K562 (cell line): ENCODE results near the gene PRPF6. TPM values are rescaled to one million over a fixed set of nuclear protein-coding genes. Genes with fewer than 3 reads are reported as not detected.

Experiments used
- ARID2 ChIP-seq: fragments of 450-650 bp; IDR thresholded peaks from 2 replicates; pipeline ENCODE4 v1.6.1; 2017; ENCODE audit warnings: antibody characterized with exemption, mild to moderate bottlenecking
- CREM ChIP-seq: IDR thresholded peaks from 2 replicates; pipeline ENCODE4 v1.6.1; 2014; ENCODE audit warnings: antibody characterized with exemption, low read depth
- CXXC5 ChIP-seq: fragments of 250-450 bp; sonication (Bioruptor Pico); IDR thresholded peaks from 2 replicates; pipeline ENCODE4 v1.8.0; 2022; ENCODE audit warnings: inconsistent platforms, mild to moderate bottlenecking, moderate library complexity
- DACH1 ChIP-seq: fragments of 450-650 bp; IDR thresholded peaks from 2 replicates; pipeline ENCODE4 v1.6.1; 2018; ENCODE audit not compliant: partially characterized antibody
- L3MBTL2 ChIP-seq: fragments of 450-650 bp; IDR thresholded peaks from 2 replicates; pipeline ENCODE4 v1.6.1; 2016; ENCODE audit warnings: mild to moderate bottlenecking, moderate library complexity
- LEF1 ChIP-seq: fragments of 450-650 bp; IDR thresholded peaks from 2 replicates; pipeline ENCODE4 v1.6.1; 2016; ENCODE audit warnings: mild to moderate bottlenecking
- MTA3 ChIP-seq: fragments of 450-650 bp; formaldehyde crosslinking; IDR thresholded peaks from 2 replicates; pipeline ENCODE4 v1.6.1; 2017; ENCODE audit warnings: mild to moderate bottlenecking, borderline replicate concordance
- NFRKB ChIP-seq: fragments of 450-650 bp; IDR thresholded peaks from 2 replicates; pipeline ENCODE4 v1.6.1; 2016; ENCODE audit warnings: low read depth
- PHF20 ChIP-seq: fragments of 450-650 bp; IDR thresholded peaks from 2 replicates; pipeline ENCODE4 v1.6.1; 2018; ENCODE audit not compliant: partially characterized antibody
- PPARD ChIP-seq: fragments of 250-450 bp; sonication (Bioruptor Pico); IDR thresholded peaks from 2 replicates; pipeline ENCODE4 v1.8.0; 2022; ENCODE audit warnings: inconsistent platforms, mild to moderate bottlenecking, moderate library complexity
- TAF1 ChIP-seq: IDR thresholded peaks from 2 replicates; pipeline ENCODE4 v1.6.1; 2011; ENCODE audit warnings: mild to moderate bottlenecking, low read length, moderate library complexity; ENCODE audit not compliant: insufficient read depth, control insufficient read depth, severe bottlenecking; ENCODE audit errors: extremely low read depth
- TEAD1 ChIP-seq, 2 experiments: fragments of 450-650 bp in 1 of 2; sonication (generic) in 1 of 2; formaldehyde crosslinking; IDR thresholded peaks; 2 replicates each; pipeline versions ENCODE4 v1.4.0 to v1.8.0; 2020 to 2022; ENCODE audit warnings: mild to moderate bottlenecking in 2 of 2, missing genetic modification reagents in 1 of 2
- WHSC1 ChIP-seq: IDR thresholded peaks from one replicate; pipeline ENCODE4 v1.6.1; 2012; ENCODE audit warnings: low read length, control low read depth, inconsistent platforms
- ZNF121 ChIP-seq: sonication (generic); formaldehyde crosslinking; conservative IDR thresholded peaks from 2 replicates; pipeline ENCODE4 v1.8.0; 2022; ENCODE audit warnings: missing genetic modification reagents
- polyA plus RNA-seq, 8 experiments: library from polyadenylated mRNA; depleted of rRNA in 4 of 8; stranded (reverse) in 5 of 8; unstranded in 3 of 8; fragments of >200 nt; fragmentation: Nextera tagmentation in 2 of 8; fragmentation: Illumina TruSeq in 1 of 8; extraction: Ambion mirVana in 2 of 8; extraction: Trizol in 1 of 8; gene quantifications; 2 replicates each; pipeline versions ENCODE4 v1.2.1 to v1.2.3, GENCODE V29; 2011 to 2014; ENCODE audit warnings: inconsistent platforms in 1 of 8, missing spikeins in 1 of 8
- total RNA-seq, 7 experiments: library from RNA; depleted of rRNA in 6 of 7; stranded (reverse); fragments of >200 nt in 6 of 7; fragmentation: Illumina TruSeq in 2 of 7; extraction: Trizol in 2 of 7; gene quantifications; 2 replicates each; pipeline versions ENCODE4 v1.2.1 to v1.2.3, GENCODE V29; 2011 to 2021; ENCODE audit warnings: low replicate concordance in 1 of 7
- TF ChIP-seq, protein P1 (sequence below): fragments of 450-650 bp; formaldehyde crosslinking; IDR thresholded peaks from 2 replicates; pipeline ENCODE4 v1.4.0; 2020; ENCODE audit warnings: mild to moderate bottlenecking, moderate library complexity
- TF ChIP-seq, protein P2 (sequence below): IDR thresholded peaks from 2 replicates; pipeline ENCODE4 v1.6.1; 2016; ENCODE audit warnings: missing genetic modification characterization, missing compliant biosample characterization
- TF ChIP-seq, protein P3 (sequence below), 2 experiments: IDR thresholded peaks; 2 replicates each; pipeline ENCODE4 v1.6.1; 2011; ENCODE audit warnings: borderline replicate concordance in 1 of 2, control low read depth in 1 of 2, low read depth in 1 of 2, low read length in 1 of 2, mild to moderate bottlenecking in 1 of 2, mixed read lengths in 1 of 2, moderate library complexity in 1 of 2; ENCODE audit not compliant: insufficient read depth in 1 of 2, insufficient read length in 1 of 2, poor library complexity in 1 of 2, severe bottlenecking in 1 of 2; ENCODE audit errors: extremely low read depth in 1 of 2
- TF ChIP-seq, protein P4 (sequence below): fragments of 450-650 bp; IDR thresholded peaks from 2 replicates; pipeline ENCODE4 v1.6.1; 2017; ENCODE audit warnings: antibody characterized with exemption, mild to moderate bottlenecking

PRPF6 gene
- total and polyA plus RNA-seq, 9 of the 15 experiments (the other 6 are each of a cell fraction or from before 2014, with no cell fraction given), result 4.2 to 83.2 (median 59.9) TPM

DNA sequence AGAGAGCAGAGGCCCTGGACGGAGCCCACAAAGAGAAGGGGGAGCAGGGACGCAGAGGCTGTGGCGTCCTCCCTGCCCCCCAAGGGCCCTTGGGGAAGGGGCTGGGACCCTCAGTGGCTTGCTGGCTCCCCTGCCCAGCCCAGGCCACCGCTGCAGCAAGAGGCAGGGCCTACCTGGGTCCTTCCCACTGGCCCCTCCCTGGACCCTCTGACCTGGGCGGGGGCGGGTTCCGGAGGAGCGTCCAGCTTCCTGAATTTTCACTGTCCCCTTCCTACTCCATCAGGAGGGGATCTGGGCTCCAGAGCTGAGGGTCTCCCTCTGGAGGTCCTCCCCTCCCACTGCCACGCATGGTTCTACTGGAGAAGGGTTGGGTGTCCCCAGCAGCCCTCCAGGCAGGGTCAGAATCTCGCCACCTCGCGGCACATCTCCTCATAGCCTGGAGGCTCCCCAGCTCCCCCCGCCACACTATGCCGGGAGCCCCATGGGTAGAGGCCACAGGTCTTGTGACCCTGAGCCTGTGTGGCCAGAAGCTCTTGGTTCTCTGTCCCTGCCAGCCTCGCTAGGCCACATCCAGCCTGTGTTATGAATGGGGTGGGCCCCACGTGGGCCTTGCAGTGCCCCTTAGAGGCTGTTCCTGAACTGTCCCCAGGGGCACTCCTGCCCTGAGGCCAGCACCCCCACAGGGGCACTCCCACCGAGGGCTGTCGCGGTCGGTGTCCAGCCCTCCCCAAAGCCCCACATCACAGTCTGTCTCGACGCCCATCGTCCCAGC lies 69.5 kb downstream of the PRPF6 start (continued):
- TF ChIP-seq, protein P1, sequence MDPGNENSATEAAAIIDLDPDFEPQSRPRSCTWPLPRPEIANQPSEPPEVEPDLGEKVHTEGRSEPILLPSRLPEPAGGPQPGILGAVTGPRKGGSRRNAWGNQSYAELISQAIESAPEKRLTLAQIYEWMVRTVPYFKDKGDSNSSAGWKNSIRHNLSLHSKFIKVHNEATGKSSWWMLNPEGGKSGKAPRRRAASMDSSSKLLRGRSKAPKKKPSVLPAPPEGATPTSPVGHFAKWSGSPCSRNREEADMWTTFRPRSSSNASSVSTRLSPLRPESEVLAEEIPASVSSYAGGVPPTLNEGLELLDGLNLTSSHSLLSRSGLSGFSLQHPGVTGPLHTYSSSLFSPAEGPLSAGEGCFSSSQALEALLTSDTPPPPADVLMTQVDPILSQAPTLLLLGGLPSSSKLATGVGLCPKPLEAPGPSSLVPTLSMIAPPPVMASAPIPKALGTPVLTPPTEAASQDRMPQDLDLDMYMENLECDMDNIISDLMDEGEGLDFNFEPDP, result no peak
- TF ChIP-seq PHF20 (peak; percentile 27), TEAD1 (CRISPR knock-in tag; IDR thresholded peaks at IDR 0.05) (no peak), PPARD (CRISPR knock-in tag) (no peak), CREM (0 out of 2 replicates have a peak, but pooled peaks have one; percentile 10), NFRKB (0 out of 2 replicates have a peak, but pooled peaks have one; percentile 19), WHSC1 (no peak), ZNF121 (CRISPR knock-in tag) (no peak), ARID2 (no peak), DACH1 (no peak), L3MBTL2 (peak; percentile 41; the same call in 1 of the 2 replicates), MTA3 (0 out of 2 replicates have a peak, but pooled peaks have one; percentile 58), LEF1 (no peak), TAF1 (peak; percentile 47), CXXC5 (peak; percentile 32)
- TF ChIP-seq, protein P2, sequence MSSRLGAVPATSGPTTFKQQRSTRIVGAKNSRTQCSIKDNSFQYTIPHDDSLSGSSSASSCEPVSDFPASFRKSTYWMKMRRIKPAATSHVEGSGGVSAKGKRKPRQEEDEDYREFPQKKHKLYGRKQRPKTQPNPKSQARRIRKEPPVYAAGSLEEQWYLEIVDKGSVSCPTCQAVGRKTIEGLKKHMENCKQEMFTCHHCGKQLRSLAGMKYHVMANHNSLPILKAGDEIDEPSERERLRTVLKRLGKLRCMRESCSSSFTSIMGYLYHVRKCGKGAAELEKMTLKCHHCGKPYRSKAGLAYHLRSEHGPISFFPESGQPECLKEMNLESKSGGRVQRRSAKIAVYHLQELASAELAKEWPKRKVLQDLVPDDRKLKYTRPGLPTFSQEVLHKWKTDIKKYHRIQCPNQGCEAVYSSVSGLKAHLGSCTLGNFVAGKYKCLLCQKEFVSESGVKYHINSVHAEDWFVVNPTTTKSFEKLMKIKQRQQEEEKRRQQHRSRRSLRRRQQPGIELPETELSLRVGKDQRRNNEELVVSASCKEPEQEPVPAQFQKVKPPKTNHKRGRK (tag), result no peak
- TF ChIP-seq, protein P3, sequence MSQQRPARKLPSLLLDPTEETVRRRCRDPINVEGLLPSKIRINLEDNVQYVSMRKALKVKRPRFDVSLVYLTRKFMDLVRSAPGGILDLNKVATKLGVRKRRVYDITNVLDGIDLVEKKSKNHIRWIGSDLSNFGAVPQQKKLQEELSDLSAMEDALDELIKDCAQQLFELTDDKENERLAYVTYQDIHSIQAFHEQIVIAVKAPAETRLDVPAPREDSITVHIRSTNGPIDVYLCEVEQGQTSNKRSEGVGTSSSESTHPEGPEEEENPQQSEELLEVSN (IDR thresholded peaks at IDR 0.05; ENCODE audit: borderline replicate concordance in 1 of 2, extremely low read depth in 1 of 2, insufficient read depth in 1 of 2, insufficient read length in 1 of 2, low read depth in 1 of 2, low read length in 1 of 2, poor library complexity in 1 of 2, severe bottlenecking in 1 of 2), result peak in 1 of 2 experiments; percentile 31
- TF ChIP-seq, protein P4, sequence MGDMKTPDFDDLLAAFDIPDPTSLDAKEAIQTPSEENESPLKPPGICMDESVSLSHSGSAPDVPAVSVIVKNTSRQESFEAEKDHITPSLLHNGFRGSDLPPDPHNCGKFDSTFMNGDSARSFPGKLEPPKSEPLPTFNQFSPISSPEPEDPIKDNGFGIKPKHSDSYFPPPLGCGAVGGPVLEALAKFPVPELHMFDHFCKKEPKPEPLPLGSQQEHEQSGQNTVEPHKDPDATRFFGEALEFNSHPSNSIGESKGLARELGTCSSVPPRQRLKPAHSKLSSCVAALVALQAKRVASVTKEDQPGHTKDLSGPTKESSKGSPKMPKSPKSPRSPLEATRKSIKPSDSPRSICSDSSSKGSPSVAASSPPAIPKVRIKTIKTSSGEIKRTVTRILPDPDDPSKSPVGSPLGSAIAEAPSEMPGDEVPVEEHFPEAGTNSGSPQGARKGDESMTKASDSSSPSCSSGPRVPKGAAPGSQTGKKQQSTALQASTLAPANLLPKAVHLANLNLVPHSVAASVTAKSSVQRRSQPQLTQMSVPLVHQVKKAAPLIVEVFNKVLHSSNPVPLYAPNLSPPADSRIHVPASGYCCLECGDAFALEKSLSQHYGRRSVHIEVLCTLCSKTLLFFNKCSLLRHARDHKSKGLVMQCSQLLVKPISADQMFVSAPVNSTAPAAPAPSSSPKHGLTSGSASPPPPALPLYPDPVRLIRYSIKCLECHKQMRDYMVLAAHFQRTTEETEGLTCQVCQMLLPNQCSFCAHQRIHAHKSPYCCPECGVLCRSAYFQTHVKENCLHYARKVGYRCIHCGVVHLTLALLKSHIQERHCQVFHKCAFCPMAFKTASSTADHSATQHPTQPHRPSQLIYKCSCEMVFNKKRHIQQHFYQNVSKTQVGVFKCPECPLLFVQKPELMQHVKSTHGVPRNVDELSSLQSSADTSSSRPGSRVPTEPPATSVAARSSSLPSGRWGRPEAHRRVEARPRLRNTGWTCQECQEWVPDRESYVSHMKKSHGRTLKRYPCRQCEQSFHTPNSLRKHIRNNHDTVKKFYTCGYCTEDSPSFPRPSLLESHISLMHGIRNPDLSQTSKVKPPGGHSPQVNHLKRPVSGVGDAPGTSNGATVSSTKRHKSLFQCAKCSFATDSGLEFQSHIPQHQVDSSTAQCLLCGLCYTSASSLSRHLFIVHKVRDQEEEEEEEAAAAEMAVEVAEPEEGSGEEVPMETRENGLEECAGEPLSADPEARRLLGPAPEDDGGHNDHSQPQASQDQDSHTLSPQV, result peak; percentile 62; the same call in 1 of the 2 replicates
